HepG2 (cell line): ENCODE measurements around the gene FSHR.

Experiments used
- FOSL1 ChIP-seq: sonication (generic); formaldehyde crosslinking; IDR thresholded peaks from 2 replicates; pipeline ENCODE4 v1.9.0; 2021; ENCODE audit warnings: missing genetic modification reagents, borderline replicate concordance
- KAT8 ChIP-seq: IDR thresholded peaks from 2 replicates; pipeline ENCODE4 v1.6.1; 2016; ENCODE audit warnings: missing genetic modification reagents, missing compliant biosample characterization
- SP2 ChIP-seq: sonication (generic); formaldehyde crosslinking; IDR thresholded peaks from 2 replicates; pipeline ENCODE4 v1.5.1; 2020; ENCODE audit warnings: mild to moderate bottlenecking, missing genetic modification reagents
- TF ChIP-seq, protein P1 (sequence below): sonication (generic); formaldehyde crosslinking; IDR thresholded peaks from 2 replicates; pipeline ENCODE4 v1.8.1; 2023; ENCODE audit warnings: missing genetic modification reagents, inconsistent platforms, borderline replicate concordance
- TF ChIP-seq, protein P2 (sequence below): sonication (generic); formaldehyde crosslinking; IDR thresholded peaks from 2 replicates; pipeline ENCODE4 v1.4.0; 2020; ENCODE audit warnings: mild to moderate bottlenecking, missing genetic modification reagents
- TF ChIP-seq, protein P3 (sequence below): sonication (generic); formaldehyde crosslinking; IDR thresholded peaks from 2 replicates; pipeline ENCODE4 v1.5.0; 2020; ENCODE audit warnings: mild to moderate bottlenecking, missing genetic modification reagents, moderate library complexity

DNA sequence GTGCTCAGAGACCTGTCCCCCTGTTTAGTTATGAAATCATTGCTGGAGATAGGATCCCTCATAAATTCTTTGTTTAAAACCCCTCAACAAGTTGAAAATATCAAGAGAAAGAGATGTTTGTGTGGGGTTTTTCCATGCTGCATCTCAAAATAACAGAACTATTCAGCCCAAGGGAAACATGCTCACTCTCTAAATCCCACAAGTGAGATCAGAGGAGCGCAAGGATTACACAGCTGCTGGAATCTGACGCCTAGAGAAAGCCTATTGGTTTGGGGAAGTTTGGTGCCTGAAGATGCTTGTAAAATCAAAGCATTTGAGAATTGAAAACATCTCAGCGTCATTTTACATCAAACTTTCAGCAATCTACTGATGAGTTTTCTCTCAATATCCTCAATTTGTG, 7.9 kb downstream of the FSHR start:
- TF ChIP-seq SP2 (CRISPR knock-in tag) (no peak), FOSL1 (CRISPR knock-in tag) (no peak), KAT8 (CRISPR knock-in tag) (no peak)
- TF ChIP-seq, protein P1, sequence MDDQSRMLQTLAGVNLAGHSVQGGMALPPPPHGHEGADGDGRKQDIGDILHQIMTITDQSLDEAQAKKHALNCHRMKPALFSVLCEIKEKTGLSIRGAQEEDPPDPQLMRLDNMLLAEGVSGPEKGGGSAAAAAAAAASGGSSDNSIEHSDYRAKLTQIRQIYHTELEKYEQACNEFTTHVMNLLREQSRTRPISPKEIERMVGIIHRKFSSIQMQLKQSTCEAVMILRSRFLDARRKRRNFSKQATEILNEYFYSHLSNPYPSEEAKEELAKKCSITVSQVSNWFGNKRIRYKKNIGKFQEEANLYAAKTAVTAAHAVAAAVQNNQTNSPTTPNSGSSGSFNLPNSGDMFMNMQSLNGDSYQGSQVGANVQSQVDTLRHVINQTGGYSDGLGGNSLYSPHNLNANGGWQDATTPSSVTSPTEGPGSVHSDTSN (CRISPR knock-in tag): no peak
- TF ChIP-seq, protein P2, sequence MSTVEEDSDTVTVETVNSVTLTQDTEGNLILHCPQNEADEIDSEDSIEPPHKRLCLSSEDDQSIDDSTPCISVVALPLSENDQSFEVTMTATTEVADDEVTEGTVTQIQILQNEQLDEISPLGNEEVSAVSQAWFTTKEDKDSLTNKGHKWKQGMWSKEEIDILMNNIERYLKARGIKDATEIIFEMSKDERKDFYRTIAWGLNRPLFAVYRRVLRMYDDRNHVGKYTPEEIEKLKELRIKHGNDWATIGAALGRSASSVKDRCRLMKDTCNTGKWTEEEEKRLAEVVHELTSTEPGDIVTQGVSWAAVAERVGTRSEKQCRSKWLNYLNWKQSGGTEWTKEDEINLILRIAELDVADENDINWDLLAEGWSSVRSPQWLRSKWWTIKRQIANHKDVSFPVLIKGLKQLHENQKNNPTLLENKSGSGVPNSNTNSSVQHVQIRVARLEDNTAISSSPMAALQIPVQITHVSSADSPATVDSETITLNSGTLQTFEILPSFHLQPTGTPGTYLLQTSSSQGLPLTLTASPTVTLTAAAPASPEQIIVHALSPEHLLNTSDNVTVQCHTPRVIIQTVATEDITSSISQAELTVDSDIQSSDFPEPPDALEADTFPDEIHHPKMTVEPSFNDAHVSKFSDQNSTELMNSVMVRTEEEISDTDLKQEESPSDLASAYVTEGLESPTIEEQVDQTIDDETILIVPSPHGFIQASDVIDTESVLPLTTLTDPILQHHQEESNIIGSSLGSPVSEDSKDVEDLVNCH (CRISPR knock-in tag): no peak
- TF ChIP-seq, protein P3, sequence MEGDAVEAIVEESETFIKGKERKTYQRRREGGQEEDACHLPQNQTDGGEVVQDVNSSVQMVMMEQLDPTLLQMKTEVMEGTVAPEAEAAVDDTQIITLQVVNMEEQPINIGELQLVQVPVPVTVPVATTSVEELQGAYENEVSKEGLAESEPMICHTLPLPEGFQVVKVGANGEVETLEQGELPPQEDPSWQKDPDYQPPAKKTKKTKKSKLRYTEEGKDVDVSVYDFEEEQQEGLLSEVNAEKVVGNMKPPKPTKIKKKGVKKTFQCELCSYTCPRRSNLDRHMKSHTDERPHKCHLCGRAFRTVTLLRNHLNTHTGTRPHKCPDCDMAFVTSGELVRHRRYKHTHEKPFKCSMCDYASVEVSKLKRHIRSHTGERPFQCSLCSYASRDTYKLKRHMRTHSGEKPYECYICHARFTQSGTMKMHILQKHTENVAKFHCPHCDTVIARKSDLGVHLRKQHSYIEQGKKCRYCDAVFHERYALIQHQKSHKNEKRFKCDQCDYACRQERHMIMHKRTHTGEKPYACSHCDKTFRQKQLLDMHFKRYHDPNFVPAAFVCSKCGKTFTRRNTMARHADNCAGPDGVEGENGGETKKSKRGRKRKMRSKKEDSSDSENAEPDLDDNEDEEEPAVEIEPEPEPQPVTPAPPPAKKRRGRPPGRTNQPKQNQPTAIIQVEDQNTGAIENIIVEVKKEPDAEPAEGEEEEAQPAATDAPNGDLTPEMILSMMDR (CRISPR knock-in tag): no peak
